Mesenchymal stem cell (in vitro differentiated cells and primary cell): Measurements from ENCODE around the gene TMEM116.

Source experiments
- DNase-seq: peaks from one replicate; pipeline ENCODE4 v3.0.0-alpha.2; 2013
- H2AFZ ChIP-seq: one replicate; pipeline ENCODE4 v1.6.1; 2013; ENCODE audit warnings: low read depth, mild to moderate bottlenecking, control low read depth, inconsistent platforms, low read length, moderate library complexity
- H2AK5ac ChIP-seq: 2 replicates; pipeline ENCODE4 v1.6.1; 2013; ENCODE audit warnings: low read length, moderate library complexity, mild to moderate bottlenecking, inconsistent platforms; ENCODE audit not compliant: severe bottlenecking
- H2BK120ac ChIP-seq: one replicate; pipeline ENCODE4 v1.6.1; 2013; ENCODE audit warnings: low read depth, mild to moderate bottlenecking, inconsistent platforms, low read length, moderate library complexity
- H2BK12ac ChIP-seq, 2 experiments: one replicate each; pipeline ENCODE4 v1.6.1; 2013; ENCODE audit warnings: inconsistent platforms in 2 of 2, low read length in 2 of 2, mild to moderate bottlenecking in 2 of 2, moderate library complexity in 2 of 2, control low read depth in 1 of 2
- H2BK15ac ChIP-seq: one replicate; pipeline ENCODE4 v1.6.1; 2013; ENCODE audit warnings: mild to moderate bottlenecking, low read depth, inconsistent platforms; ENCODE audit not compliant: poor library complexity, severe bottlenecking
- H2BK5ac ChIP-seq: 2 replicates; pipeline ENCODE4 v1.6.1; 2013; ENCODE audit warnings: low read depth, mild to moderate bottlenecking, low read length, control low read depth, inconsistent platforms; ENCODE audit not compliant: poor library complexity, severe bottlenecking
- H3K14ac ChIP-seq, 2 experiments: one replicate each; pipeline ENCODE4 v1.6.1; 2013; ENCODE audit warnings: inconsistent platforms in 2 of 2, low read length in 2 of 2, control low read depth in 1 of 2, mild to moderate bottlenecking in 1 of 2, moderate library complexity in 1 of 2
- H3K18ac ChIP-seq, 2 experiments: one replicate each; pipeline ENCODE4 v1.6.1; 2013; ENCODE audit warnings: inconsistent platforms in 2 of 2, low read length in 2 of 2, control low read depth in 1 of 2, low read depth in 1 of 2, mild to moderate bottlenecking in 1 of 2
- H3K23ac ChIP-seq, 2 experiments: one replicate each; pipeline ENCODE4 v1.6.1; 2013; ENCODE audit warnings: inconsistent platforms in 2 of 2, low read length in 2 of 2, mild to moderate bottlenecking in 2 of 2, moderate library complexity in 2 of 2, control low read depth in 1 of 2
- H3K27ac ChIP-seq: 2 replicates; pipeline ENCODE4 v1.5.1; 2013; ENCODE audit warnings: mild to moderate bottlenecking, moderate library complexity, low read length, control low read depth, inconsistent platforms; ENCODE audit not compliant: poor library complexity, severe bottlenecking
- H3K27me3 ChIP-seq, 2 experiments: 2 replicates each; pipeline versions ENCODE4 v1.6.1 to v1.7.0; 2013; ENCODE audit warnings: low read length in 2 of 2, mild to moderate bottlenecking in 2 of 2, moderate library complexity in 2 of 2, control low read depth in 1 of 2, inconsistent platforms in 1 of 2; ENCODE audit not compliant: control insufficient read depth in 1 of 2, insufficient read depth in 1 of 2
- H3K36me3 ChIP-seq, 2 experiments: 2 replicates each; pipeline versions ENCODE4 v1.6.1 to v1.7.0; 2013; ENCODE audit warnings: low read length in 2 of 2, control low read depth in 1 of 2, inconsistent platforms in 1 of 2, low read depth in 1 of 2, mild to moderate bottlenecking in 1 of 2; ENCODE audit not compliant: insufficient read depth in 2 of 2, control insufficient read depth in 1 of 2
- H3K4ac ChIP-seq, 2 experiments: one replicate each; pipeline ENCODE4 v1.6.1; 2013; ENCODE audit warnings: inconsistent platforms in 2 of 2, low read length in 2 of 2, mild to moderate bottlenecking in 2 of 2, moderate library complexity in 2 of 2, control low read depth in 1 of 2, low read depth in 1 of 2
- H3K4me1 ChIP-seq: 2 replicates; pipeline ENCODE4 v1.6.1; 2013; ENCODE audit warnings: low read depth, low read length, control low read depth; ENCODE audit not compliant: control insufficient read depth, insufficient read depth
- H3K4me2 ChIP-seq: 2 replicates; pipeline ENCODE4 v1.6.1; 2013; ENCODE audit warnings: low read length, mild to moderate bottlenecking, inconsistent platforms; ENCODE audit not compliant: poor library complexity, severe bottlenecking
- H3K4me3 ChIP-seq, 2 experiments: 2 replicates each; pipeline versions ENCODE4 v1.5.1 to v1.7.0; 2013; ENCODE audit warnings: low read length in 2 of 2, mild to moderate bottlenecking in 2 of 2, control low read depth in 1 of 2, low read depth in 1 of 2; ENCODE audit not compliant: insufficient read depth in 1 of 2
- H3K79me1 ChIP-seq: replicated peaks from 2 replicates; pipeline ENCODE4 v1.6.1; 2013; ENCODE audit warnings: mild to moderate bottlenecking, control low read depth, low read length, inconsistent platforms; ENCODE audit not compliant: poor library complexity, severe bottlenecking
- H3K9ac ChIP-seq: 2 replicates; pipeline ENCODE4 v1.7.0; 2013; ENCODE audit warnings: mild to moderate bottlenecking, low read length, moderate library complexity
- H3K9me3 ChIP-seq: 2 replicates; pipeline ENCODE4 v1.7.0; 2013; ENCODE audit warnings: mild to moderate bottlenecking, low read length; ENCODE audit not compliant: control insufficient read depth
- H4K8ac ChIP-seq: one replicate; pipeline ENCODE4 v1.6.1; 2013; ENCODE audit warnings: inconsistent platforms, mild to moderate bottlenecking, low read length, moderate library complexity
- H4K91ac ChIP-seq: one replicate; pipeline ENCODE4 v1.6.1; 2013; ENCODE audit warnings: mild to moderate bottlenecking, low read length, inconsistent platforms
- WGBS: methylation state at CpG from one replicate; pipeline ENCODE4 v1.1.7; 2013; ENCODE audit warnings: mixed read lengths; 5-methylcytosine and 5-hydroxymethylcytosine counted together

Gene TMEM116

DNA sequence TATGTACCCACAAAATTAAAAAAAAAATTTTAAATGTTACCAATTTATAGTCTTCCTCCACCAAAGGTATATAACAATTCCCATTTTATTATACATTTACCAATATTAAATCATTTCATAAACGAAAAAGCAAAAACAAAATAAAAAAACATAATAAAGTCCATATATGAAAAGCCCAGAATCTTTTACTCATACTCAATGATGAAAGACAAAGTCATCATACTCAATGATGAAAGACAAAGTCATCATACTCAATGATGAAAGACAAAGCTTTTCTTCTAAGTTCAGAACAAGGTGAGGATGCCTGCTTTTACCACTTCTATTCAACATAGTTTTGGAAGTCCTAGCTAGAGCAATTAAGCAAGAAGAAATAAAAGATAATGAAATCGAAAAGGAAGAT lies 28.1 kb downstream of the TMEM116 start:
- Histone ChIP-seq H4K8ac (no peak overlapping the region), H2AK5ac (no peak overlapping the region), H3K4me3 (no peak overlapping the region), H3K27ac (no peak overlapping the region), H3K23ac (no peak overlapping the region), H2BK15ac (no peak overlapping the region), H3K9ac (no peak overlapping the region), H3K18ac (no peak overlapping the region), H3K14ac (no peak overlapping the region), H3K27me3 (no peaks in the 10 kb centered on the region), H3K9me3 (no peaks in the 10 kb centered on the region), H2AFZ (no peak overlapping the region), H2BK12ac (no peak overlapping the region), H3K4ac (no peak overlapping the region), H3K4me1 (no peaks in the 10 kb centered on the region), H2BK5ac (no peak overlapping the region), H3K79me1 (no peaks in the 10 kb centered on the region), H3K4me2 (no peak overlapping the region), H4K91ac (no peak overlapping the region), H3K36me3 (peaks cover 0 to 5% of the 10 kb centered on the region in 2 experiments), H2BK120ac (no peak overlapping the region)
- DNase-seq: no peak
- WGBS: 93% methylated on average over 1 of the region's 2 CpGs

DNA sequence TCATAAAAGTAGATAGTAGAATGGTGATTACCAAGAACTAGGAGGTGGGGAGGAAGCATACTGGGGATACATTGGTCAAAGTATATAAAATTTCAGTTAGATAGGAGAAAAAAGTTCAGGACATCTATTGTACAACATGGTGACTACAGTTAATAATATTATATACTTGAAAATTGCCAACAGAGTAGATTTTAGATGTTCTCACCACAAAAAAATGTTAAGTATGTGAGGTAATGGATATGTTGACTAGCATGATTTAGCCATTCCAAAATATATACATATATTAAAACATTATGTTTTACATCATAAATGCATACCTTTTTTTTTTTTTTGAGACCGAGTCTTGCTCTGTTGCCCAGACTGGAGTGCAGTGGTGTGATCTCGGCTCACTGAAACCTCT lies 31.0 kb downstream of the TMEM116 start:
- no peak overlapping the region for H2AK5ac ChIP-seq
- no peaks in the 10 kb centered on the region for H3K4me1 ChIP-seq
- H3K9ac ChIP-seq: no peak overlapping the region
- no peak overlapping the region for H3K18ac ChIP-seq
- WGBS: 73% methylated on average over 2 of the region's 2 CpGs
- DNase-seq: no peak
- H2BK15ac ChIP-seq: no peak overlapping the region
- H2AFZ ChIP-seq: no peak overlapping the region
- H3K4me2 ChIP-seq: no peak overlapping the region
- H3K23ac ChIP-seq: no peak overlapping the region
- no peak overlapping the region for H2BK120ac ChIP-seq
- H4K91ac ChIP-seq: no peak overlapping the region
- no peak overlapping the region for H2BK5ac ChIP-seq
- no peak overlapping the region for H2BK12ac ChIP-seq
- H3K14ac ChIP-seq: no peak overlapping the region
- no peak overlapping the region for H3K4me3 ChIP-seq
- peaks cover 3% of the 10 kb centered on the region for H3K9me3 ChIP-seq
- no peak overlapping the region for H3K27ac ChIP-seq
- no peak overlapping the region for H3K4ac ChIP-seq
- H3K36me3 ChIP-seq: no peaks in the 10 kb centered on the region
- H4K8ac ChIP-seq: no peak overlapping the region
- no peaks in the 10 kb centered on the region for H3K79me1 ChIP-seq
- H3K27me3 ChIP-seq: no peaks in the 10 kb centered on the region

- no peak overlapping the region for H3K4me3 ChIP-seq
- no peak overlapping the region for H3K27ac ChIP-seq
- 100% methylated on average over 2 of the region's 5 CpGs for WGBS
- H3K9me3 ChIP-seq: peaks cover 3% of the 10 kb centered on the region
- H3K4ac ChIP-seq: no peak overlapping the region
- no peak overlapping the region for H4K8ac ChIP-seq
- no peaks in the 10 kb centered on the region for H3K79me1 ChIP-seq
- no peak overlapping the region for H2BK120ac ChIP-seq
- no peak for DNase-seq
- H2BK12ac ChIP-seq: no peak overlapping the region
- H3K27me3 ChIP-seq: no peaks in the 10 kb centered on the region
- H2AFZ ChIP-seq: no peak overlapping the region
- H4K91ac ChIP-seq: no peak overlapping the region
- H3K4me1 ChIP-seq: no peaks in the 10 kb centered on the region
- H2BK5ac ChIP-seq: no peak overlapping the region
- no peak overlapping the region for H3K14ac ChIP-seq
- no peak overlapping the region for H2BK15ac ChIP-seq
- H3K4me2 ChIP-seq: no peak overlapping the region
- no peak overlapping the region for H3K18ac ChIP-seq
- no peak overlapping the region for H3K9ac ChIP-seq
- no peak overlapping the region for H2AK5ac ChIP-seq
- H3K23ac ChIP-seq: no peak overlapping the region
- no peaks in the 10 kb centered on the region for H3K36me3 ChIP-seq
Observed at GRCh38 chr12:111980598-111980997, 32.4 kb downstream of the TMEM116 start.

DNA sequence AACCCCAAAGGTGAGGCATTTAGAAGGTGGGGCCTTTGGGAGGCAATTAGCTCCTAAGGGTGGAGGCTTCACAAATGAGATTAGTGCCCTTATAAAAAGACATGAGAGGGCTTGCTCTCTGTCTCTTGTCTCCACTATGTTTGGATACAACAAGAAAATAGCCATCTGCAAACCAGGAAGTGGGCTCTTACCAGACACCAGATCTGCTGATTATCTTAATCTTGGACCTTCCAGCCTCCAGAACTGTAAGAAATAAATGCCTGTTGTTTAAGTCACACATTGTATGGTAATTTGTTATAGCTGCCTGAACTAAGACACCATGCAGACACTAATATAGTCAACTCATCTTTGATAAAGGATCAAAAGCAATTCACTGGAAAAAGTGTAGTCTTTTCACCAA lies 34.4 kb downstream of the TMEM116 start:
- Histone ChIP-seq H3K4me1 (no peaks in the 10 kb centered on the region), H4K91ac (no peak overlapping the region), H3K23ac (no peak overlapping the region), H2BK15ac (no peak overlapping the region), H2AFZ (no peak overlapping the region), H4K8ac (no peak overlapping the region), H3K9ac (no peak overlapping the region), H2BK120ac (no peak overlapping the region), H3K4me3 (no peak overlapping the region), H3K9me3 (peaks cover 3% of the 10 kb centered on the region), H3K4me2 (no peak overlapping the region), H3K27me3 (no peaks in the 10 kb centered on the region), H2BK12ac (no peak overlapping the region), H3K18ac (no peak overlapping the region), H3K36me3 (no peaks in the 10 kb centered on the region), H2AK5ac (no peak overlapping the region), H2BK5ac (no peak overlapping the region), H3K27ac (no peak overlapping the region), H3K4ac (no peak overlapping the region), H3K79me1 (no peaks in the 10 kb centered on the region), H3K14ac (no peak overlapping the region)
- DNase-seq: no peak
